ENCODE measurements around the gene KANK4.

Gene KANK4

DNA sequence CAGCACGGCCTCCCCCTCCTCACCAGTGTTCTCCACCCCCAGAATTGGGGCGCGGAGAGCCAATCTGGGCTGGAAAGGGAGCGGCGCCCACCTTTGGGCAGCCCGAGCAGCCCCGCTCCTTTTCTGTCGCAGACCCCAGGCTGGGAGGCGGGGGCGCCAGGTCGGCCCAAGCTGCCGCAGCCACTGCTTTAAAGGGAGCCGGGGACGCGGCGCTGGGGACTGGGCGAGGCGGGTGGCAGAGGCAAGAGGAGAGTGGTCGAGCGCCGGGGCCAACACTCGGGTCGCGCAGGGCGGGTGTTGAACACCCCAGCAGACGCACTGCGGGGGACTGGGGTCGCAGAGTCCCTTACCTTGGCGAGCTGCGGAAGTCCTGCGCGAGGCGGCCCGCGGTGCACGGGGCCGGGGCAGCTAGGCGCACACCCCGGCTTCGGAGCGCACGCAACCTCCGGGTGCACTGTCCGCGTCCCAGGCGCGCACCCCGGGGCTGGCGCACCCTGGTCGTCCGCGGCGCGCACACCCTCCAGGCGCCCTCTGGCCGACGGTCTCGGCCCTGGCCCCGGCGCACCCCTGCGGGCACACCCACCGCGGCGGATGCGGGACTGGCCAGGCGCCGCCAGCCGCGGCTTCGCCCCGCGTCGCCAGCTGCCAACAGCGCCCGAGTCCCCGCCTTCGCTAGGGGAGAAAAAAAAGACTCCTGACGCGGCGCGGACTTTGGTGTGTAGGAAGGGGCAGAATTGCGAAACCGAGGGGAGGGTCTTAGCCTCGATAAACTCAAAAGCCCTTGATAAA is at the start of gene KANK4:
Gene KANK4, minus strand, starts transcription at position 679 of the 789 bp plus-strand sequence. CDS start 37,870 bp downstream, outside the sequence.
- TF ChIP-seq, protein P1, sequence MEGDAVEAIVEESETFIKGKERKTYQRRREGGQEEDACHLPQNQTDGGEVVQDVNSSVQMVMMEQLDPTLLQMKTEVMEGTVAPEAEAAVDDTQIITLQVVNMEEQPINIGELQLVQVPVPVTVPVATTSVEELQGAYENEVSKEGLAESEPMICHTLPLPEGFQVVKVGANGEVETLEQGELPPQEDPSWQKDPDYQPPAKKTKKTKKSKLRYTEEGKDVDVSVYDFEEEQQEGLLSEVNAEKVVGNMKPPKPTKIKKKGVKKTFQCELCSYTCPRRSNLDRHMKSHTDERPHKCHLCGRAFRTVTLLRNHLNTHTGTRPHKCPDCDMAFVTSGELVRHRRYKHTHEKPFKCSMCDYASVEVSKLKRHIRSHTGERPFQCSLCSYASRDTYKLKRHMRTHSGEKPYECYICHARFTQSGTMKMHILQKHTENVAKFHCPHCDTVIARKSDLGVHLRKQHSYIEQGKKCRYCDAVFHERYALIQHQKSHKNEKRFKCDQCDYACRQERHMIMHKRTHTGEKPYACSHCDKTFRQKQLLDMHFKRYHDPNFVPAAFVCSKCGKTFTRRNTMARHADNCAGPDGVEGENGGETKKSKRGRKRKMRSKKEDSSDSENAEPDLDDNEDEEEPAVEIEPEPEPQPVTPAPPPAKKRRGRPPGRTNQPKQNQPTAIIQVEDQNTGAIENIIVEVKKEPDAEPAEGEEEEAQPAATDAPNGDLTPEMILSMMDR (IDR thresholded peaks at IDR 0.05; ENCODE audit: low read depth, low read length): no peak
- H3K4me3 ChIP-seq (ENCODE audit: low read depth, low read length): no peak within 1 kb of the TSS
- no peak for DNase-seq (ENCODE audit: low read depth, low spot score)
- in situ Hi-C loops (cut with HindIII; ENCODE audit: low sequenced_read_pairs): no loop called here

DNA sequence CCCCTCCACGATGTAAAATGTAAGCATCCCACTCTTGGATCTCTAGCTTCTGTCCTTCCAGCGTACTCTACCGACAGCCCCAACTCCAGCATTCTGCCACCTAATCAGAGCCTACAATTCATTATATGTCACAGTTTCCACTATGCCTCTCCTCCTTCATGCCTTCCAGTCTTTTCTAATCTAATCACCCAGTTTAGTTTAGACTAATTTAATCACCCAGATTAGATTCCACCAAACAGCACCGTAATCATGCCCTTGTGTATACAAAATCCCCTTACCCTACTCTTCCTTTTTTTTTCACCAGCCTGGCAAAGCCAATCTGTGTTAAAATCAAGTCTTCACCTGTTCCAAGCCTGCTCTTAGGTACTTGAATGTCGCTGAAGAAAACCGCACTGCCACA is 49.8 kb upstream of the KANK4 start:
- in situ Hi-C loops (cut with HindIII; ENCODE audit: low sequenced_read_pairs): no loop called here
- H3K4me3 ChIP-seq (ENCODE audit: low read depth, low read length): no peak overlapping the region
- no peak for DNase-seq (ENCODE audit: low read depth, low spot score)
- TF ChIP-seq, protein P1 (IDR thresholded peaks at IDR 0.05; ENCODE audit: low read depth, low read length): no peak

DNA sequence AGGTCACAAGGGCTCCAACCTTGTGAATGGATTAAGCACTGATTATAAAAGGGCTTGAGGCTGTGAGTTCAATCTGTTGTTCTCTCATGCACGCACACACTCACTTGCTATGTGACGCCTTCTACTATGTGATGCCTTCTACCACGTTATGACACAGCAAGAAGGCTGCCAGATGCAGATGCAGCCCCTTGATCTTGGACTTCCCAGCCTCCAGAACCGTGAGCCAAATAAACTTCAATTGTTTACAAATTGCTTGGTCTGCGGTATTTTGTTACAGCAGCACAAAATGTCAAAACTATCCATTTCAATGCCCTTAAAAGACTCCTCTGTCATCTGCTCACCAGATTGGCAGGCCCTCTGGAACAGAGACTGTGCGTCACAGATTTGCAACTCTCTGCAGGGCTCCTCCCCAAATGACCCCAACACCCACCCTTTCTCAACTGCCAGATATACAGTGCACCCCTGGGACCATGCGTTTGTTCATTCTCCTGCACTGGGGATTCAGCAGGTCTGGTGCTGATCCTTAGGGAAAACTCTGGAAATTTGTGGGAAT is 47.8 kb upstream of the KANK4 start:
- DNase-seq (ENCODE audit: low read depth, low spot score): no peak
- TF ChIP-seq, protein P1 (IDR thresholded peaks at IDR 0.05; ENCODE audit: low read depth, low read length): no peak
- no peak overlapping the region for H3K4me3 ChIP-seq (ENCODE audit: low read depth, low read length)
- in situ Hi-C loops (cut with HindIII; ENCODE audit: low sequenced_read_pairs): no loop called here

DNA sequence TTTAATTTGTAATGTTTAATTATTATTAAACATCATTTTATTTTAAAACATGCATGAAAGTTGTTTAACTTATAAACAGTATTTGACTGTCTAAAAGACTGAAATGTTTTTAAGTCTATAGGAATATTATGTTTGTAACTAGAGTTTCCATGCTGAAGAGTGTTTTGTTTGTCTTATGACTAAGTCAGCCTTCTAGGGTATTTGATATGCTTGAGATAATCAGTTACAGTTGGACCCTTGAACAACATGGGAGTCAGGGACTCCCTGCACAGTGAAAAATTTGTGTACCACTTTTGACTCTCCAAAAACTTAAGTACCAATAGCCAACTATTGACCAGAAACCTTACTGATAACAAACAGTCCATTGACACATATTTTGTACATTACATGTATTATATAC is 45.5 kb upstream of the KANK4 start:
- DNase-seq (ENCODE audit: low read depth, low spot score): peak; percentile 29
- TF ChIP-seq, protein P1 (IDR thresholded peaks at IDR 0.05; ENCODE audit: low read depth, low read length): no peak
- H3K4me3 ChIP-seq (ENCODE audit: low read depth, low read length): no peak overlapping the region
- in situ Hi-C loops (cut with HindIII; ENCODE audit: low sequenced_read_pairs): no loop called here

DNA sequence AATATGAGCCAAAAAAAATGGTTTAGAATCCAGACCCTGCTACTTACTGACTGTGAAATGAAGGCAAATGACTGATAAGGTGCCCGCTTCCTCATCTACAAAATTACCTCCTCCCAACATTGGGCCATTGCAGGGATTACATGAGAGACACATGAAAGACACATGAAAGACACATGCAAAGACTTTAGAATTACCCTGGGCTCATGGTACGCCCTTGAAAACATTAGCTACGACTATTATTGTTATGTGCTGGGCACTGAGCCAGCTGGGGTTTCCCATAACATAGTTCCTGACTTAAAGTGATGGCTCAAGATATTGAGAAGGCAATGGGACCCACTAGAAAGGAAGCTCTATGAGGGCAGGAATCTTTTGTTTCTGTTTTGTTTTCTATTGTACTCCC is 43.7 kb upstream of the KANK4 start:
- in situ Hi-C loops (cut with HindIII; ENCODE audit: low sequenced_read_pairs): no loop called here
- no peak overlapping the region for H3K4me3 ChIP-seq (ENCODE audit: low read depth, low read length)
- DNase-seq (ENCODE audit: low read depth, low spot score): no peak
- TF ChIP-seq, protein P1 (IDR thresholded peaks at IDR 0.05; ENCODE audit: low read depth, low read length): no peak

DNA sequence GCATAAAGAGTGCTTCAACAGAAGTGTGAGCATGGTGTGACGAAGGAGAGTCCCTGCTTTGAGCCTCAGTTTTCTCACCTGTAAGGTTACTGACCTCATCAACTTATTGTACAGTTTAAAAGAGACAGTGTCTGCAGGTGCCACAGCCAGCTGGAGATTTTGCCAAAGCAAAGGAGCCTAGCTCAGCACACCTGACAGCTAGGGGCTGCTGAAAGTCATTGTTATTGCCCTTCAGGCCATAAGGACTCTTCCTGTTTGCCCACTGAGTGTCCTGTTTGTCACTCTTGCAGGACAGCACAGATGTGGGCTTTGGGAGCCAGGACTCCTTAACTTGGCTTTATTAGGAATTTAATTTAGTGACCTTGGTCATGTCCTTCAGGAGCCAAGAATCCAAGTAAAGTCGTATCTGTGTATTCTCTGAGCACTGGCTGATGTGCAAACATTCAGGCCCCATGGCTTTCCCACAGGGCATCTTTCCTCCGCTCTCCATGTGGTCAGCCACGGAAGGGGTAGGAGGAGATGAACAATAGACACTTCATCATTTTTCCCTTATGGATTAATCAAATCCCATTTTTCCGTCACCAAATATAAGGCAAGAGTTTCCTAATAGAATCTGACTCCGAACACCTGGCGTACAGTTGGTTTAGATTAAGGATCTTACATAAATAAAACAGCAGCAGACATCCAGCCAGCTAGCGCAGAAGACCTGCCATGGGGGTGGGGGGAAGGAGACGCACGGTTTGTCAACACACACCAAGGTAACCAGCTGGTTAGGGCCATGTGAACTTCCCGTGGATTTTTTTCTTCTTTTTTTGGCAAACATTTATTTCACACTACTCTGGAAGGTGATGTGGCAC is 43.1 kb upstream of the KANK4 start:
- in situ Hi-C loops (cut with HindIII; ENCODE audit: low sequenced_read_pairs): no loop called here
- no peak overlapping the region for H3K4me3 ChIP-seq (ENCODE audit: low read depth, low read length)
- TF ChIP-seq, protein P1 (IDR thresholded peaks at IDR 0.05; ENCODE audit: low read depth, low read length): no peak
- no peak for DNase-seq (ENCODE audit: low read depth, low spot score)
